GM12892 (cell line): Measurements from ENCODE around the gene CSPG4.

ENCODE experiments used
- POLR2A ChIP-seq: IDR thresholded peaks from 2 replicates; pipeline ENCODE4 v1.6.1; 2011; ENCODE audit warnings: low read depth, low read length, control low read depth
- POLR2AphosphoS5 ChIP-seq: IDR thresholded peaks from 2 replicates; pipeline ENCODE4 v1.6.1; 2011; ENCODE audit warnings: low read depth, low read length, control low read depth
- TAF1 ChIP-seq: IDR thresholded peaks from 2 replicates; pipeline ENCODE4 v1.6.1; 2011; ENCODE audit warnings: low read depth, mild to moderate bottlenecking, control low read depth, low read length, borderline replicate concordance

GRCh38 chr15:75720787-75721479 lies 8.3 kb upstream of the CSPG4 start:
- TF ChIP-seq POLR2A (no peak), POLR2AphosphoS5 (no peak), TAF1 (no peak)
